Measurements from ENCODE around the gene ADGRE1. TPM values are rescaled to one million over a fixed set of nuclear protein-coding genes. Genes with fewer than 3 reads are reported as not detected.

Gene ADGRE1
- total RNA-seq, 1 donor from 2014 or later, result not detected

- FAIRE-seq (no peak), DNase-seq (ENCODE audit: low read depth) (no peak)
- H3K4me3 ChIP-seq (ENCODE audit: low read depth, low read length), result no peak overlapping the region
- H3K27me3 ChIP-seq (ENCODE audit: control insufficient read depth, insufficient read depth, low read length), result no peaks in the 10 kb centered on the region
- no peaks in the 10 kb centered on the region for H3K36me3 ChIP-seq (ENCODE audit: control insufficient read depth, insufficient read depth, low read length)
- TF ChIP-seq CTCF (IDR thresholded peaks at IDR 0.05; ENCODE audit: insufficient read depth, low read length, severe bottlenecking), result no peak
Observed at GRCh38 chr19:6888967-6889366, 1.6 kb downstream of the ADGRE1 start.

DNA sequence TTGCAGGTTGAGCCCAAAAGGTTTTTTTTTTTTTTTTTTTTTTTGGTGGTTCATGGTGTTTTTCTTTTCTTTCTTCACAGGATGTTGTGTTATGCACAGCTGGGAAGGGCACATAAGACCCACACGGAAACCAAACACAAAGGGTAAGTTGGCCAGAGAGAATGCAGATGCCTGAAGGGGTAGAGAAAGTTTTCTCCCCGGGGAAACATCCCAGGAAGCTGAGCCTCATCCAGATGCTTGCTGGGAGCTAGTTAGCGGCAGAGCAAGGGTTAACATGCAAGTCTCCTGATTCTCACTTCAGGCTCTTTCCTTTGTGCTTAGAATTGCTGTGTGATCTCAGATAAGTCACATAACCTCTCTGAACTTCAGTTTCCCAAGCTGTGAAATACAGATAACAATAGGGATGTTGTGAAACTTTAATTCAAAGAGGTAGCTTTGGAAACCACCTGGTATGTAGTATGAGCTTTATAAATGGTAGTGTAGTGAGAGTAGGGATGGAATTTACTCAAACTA lies 3.1 kb downstream of the ADGRE1 start:
- H3K36me3 ChIP-seq (ENCODE audit: control insufficient read depth, insufficient read depth, low read length), result no peaks in the 10 kb centered on the region
- TF ChIP-seq CTCF (IDR thresholded peaks at IDR 0.05; ENCODE audit: insufficient read depth, low read length, severe bottlenecking), result no peak
- H3K27me3 ChIP-seq (ENCODE audit: control insufficient read depth, insufficient read depth, low read length), result no peaks in the 10 kb centered on the region
- FAIRE-seq, result no peak
- no peak for DNase-seq (ENCODE audit: low read depth)
- no peak overlapping the region for H3K4me3 ChIP-seq (ENCODE audit: low read depth, low read length)

DNA sequence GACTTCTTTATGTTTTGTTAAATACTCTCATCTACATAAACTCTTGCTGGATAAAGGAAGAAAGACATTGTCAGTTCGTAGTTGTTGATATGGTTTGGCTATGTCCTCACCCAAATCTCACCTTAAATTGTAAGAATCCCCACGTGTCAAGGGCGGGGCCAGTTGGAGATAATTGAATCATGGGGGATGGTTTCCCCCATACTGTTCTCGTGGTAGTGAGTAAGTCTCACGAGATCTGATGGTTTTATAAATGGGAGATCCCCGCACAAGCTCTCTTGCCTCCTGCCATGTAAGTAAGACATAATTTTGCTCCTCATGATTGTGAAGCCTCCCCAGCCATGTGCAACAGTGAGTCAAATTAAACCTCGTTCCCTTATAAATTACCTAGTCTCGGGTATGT lies 3.6 kb downstream of the ADGRE1 start:
- Histone ChIP-seq H3K4me3 (ENCODE audit: low read depth, low read length) (no peak overlapping the region), H3K27me3 (ENCODE audit: control insufficient read depth, insufficient read depth, low read length) (no peaks in the 10 kb centered on the region), H3K36me3 (ENCODE audit: control insufficient read depth, insufficient read depth, low read length) (no peaks in the 10 kb centered on the region)
- no peak for TF ChIP-seq CTCF (IDR thresholded peaks at IDR 0.05; ENCODE audit: insufficient read depth, low read length, severe bottlenecking)
- DNase-seq (ENCODE audit: low read depth) (no peak), FAIRE-seq (no peak)

DNA sequence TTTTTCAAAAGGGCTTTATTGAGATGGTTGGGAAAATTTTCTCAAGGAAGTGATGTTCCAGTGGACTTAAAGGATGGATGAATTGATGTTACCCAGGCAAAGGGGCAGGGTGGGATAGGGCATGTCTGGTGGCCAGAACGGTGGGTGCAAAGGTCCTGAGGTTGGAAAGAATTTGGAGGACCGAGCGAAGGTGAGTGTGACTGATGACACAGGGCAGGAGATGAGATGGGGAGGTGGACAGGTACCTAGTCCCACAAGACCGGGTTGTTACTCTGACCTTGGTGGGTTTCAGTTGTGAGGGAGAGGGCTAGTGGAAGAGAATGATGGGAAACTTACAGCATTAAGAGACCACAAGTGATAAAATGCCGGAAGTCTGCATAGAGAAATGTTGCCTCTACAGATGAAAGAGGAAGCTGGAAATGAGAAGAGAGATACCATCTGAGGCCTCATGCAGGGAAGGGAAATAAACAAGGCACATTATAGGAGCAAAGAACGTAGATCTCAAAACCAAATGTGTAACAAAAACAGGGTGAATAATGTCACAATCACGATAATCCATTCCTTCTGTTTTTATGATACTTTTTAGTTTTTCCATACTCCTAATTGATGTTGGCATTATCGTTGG lies 4.5 kb downstream of the ADGRE1 start:
- DNase-seq (ENCODE audit: low read depth) (no peak), FAIRE-seq (peak; percentile 55)
- no peak for TF ChIP-seq CTCF (IDR thresholded peaks at IDR 0.05; ENCODE audit: insufficient read depth, low read length, severe bottlenecking)
- no peak overlapping the region for H3K4me3 ChIP-seq (ENCODE audit: low read depth, low read length)
- H3K27me3 ChIP-seq (ENCODE audit: control insufficient read depth, insufficient read depth, low read length), result no peaks in the 10 kb centered on the region
- no peaks in the 10 kb centered on the region for H3K36me3 ChIP-seq (ENCODE audit: control insufficient read depth, insufficient read depth, low read length)

GRCh38 chr19:6894313-6894712 lies 6.9 kb downstream of the ADGRE1 start:
- Histone ChIP-seq H3K4me3 (ENCODE audit: low read depth, low read length) (no peak overlapping the region), H3K27me3 (ENCODE audit: control insufficient read depth, insufficient read depth, low read length) (no peaks in the 10 kb centered on the region), H3K36me3 (ENCODE audit: control insufficient read depth, insufficient read depth, low read length) (no peaks in the 10 kb centered on the region)
- TF ChIP-seq CTCF (IDR thresholded peaks at IDR 0.05; ENCODE audit: insufficient read depth, low read length, severe bottlenecking), result no peak
- DNase-seq (ENCODE audit: low read depth) (no peak), FAIRE-seq (no peak)

DNA sequence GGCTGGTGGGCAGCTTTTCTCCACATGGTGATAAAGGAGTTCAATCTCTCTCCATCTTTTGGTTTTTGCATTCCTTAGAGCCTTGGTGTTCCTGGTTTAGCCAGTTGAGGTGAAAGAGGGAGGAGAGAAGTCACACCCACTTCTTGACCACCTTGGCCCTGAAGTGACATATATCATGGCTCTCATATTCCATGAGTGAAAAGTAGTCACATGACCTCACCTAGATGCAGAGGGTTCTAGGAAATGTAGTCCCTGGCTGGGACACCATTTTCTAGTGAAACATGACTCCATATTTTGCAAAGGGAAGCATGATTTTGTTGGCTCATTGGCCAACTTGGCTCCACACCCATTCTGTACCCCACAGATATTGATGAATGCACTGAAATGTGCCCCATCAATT lies 16.1 kb downstream of the ADGRE1 start:
- FAIRE-seq, result no peak
- DNase-seq (ENCODE audit: low read depth), result no peak
- H3K27me3 ChIP-seq (ENCODE audit: control insufficient read depth, insufficient read depth, low read length), result no peaks in the 10 kb centered on the region
- no peak overlapping the region for H3K4me3 ChIP-seq (ENCODE audit: low read depth, low read length)
- TF ChIP-seq CTCF (IDR thresholded peaks at IDR 0.05; ENCODE audit: insufficient read depth, low read length, severe bottlenecking), result no peak
- no peaks in the 10 kb centered on the region for H3K36me3 ChIP-seq (ENCODE audit: control insufficient read depth, insufficient read depth, low read length)
